HCT116 (cell line): ENCODE measurements around the gene ACOX3.

Experiments used
- EZH2 ChIP-seq: fragments of 200-600 bp; sonication (generic); IDR thresholded peaks from 2 replicates; pipeline ENCODE4 v1.6.1; 2017; ENCODE audit warnings: antibody characterized with exemption, mixed run types
- EZH2phosphoT487 ChIP-seq: fragments of 200-600 bp; IDR thresholded peaks from 2 replicates; pipeline ENCODE4 v1.6.1; 2018; ENCODE audit warnings: antibody characterized with exemption, borderline replicate concordance
- JUND ChIP-seq: IDR thresholded peaks from 2 replicates; pipeline ENCODE4 v1.6.1; 2012
- POLR2A ChIP-seq: IDR thresholded peaks from 2 replicates; pipeline ENCODE4 v1.7.0; 2011; ENCODE audit warnings: borderline replicate concordance; ENCODE audit not compliant: insufficient read depth, insufficient read length; ENCODE audit errors: extremely low read depth
- POLR2AphosphoS5 ChIP-seq: IDR thresholded peaks from 2 replicates; pipeline ENCODE4 v1.6.1; 2011; ENCODE audit warnings: mild to moderate bottlenecking, low read depth, low read length, moderate library complexity
- RAD21 ChIP-seq: IDR thresholded peaks from 2 replicates; pipeline ENCODE4 v1.6.1; 2012; ENCODE audit warnings: low read depth, mild to moderate bottlenecking
- SP1 ChIP-seq: IDR thresholded peaks from 2 replicates; pipeline ENCODE4 v1.6.1; 2012; ENCODE audit warnings: low read depth
- SRF ChIP-seq: IDR thresholded peaks from 2 replicates; pipeline ENCODE4 v1.6.1; 2012; ENCODE audit warnings: low read depth
- ZFX ChIP-seq: fragments of 450-650 bp; IDR thresholded peaks from 2 replicates; pipeline ENCODE4 v1.6.1; 2017
- TF ChIP-seq, protein P1 (sequence below), 3 experiments: fragments of 200-600 bp in 1 of 3; sonication (generic) in 1 of 3; IDR thresholded peaks in 2 of 3; conservative IDR thresholded peaks in 1 of 3; 2 replicates each; pipeline ENCODE4 v1.5.1; 2012 to 2017; ENCODE audit warnings: low read depth in 2 of 3, low read length in 2 of 3, antibody characterized with exemption in 1 of 3, borderline replicate concordance in 1 of 3, control low read depth in 1 of 3, mild to moderate bottlenecking in 1 of 3, mixed read lengths in 1 of 3, mixed run types in 1 of 3, moderate library complexity in 1 of 3; ENCODE audit not compliant: insufficient read depth in 1 of 3

DNA sequence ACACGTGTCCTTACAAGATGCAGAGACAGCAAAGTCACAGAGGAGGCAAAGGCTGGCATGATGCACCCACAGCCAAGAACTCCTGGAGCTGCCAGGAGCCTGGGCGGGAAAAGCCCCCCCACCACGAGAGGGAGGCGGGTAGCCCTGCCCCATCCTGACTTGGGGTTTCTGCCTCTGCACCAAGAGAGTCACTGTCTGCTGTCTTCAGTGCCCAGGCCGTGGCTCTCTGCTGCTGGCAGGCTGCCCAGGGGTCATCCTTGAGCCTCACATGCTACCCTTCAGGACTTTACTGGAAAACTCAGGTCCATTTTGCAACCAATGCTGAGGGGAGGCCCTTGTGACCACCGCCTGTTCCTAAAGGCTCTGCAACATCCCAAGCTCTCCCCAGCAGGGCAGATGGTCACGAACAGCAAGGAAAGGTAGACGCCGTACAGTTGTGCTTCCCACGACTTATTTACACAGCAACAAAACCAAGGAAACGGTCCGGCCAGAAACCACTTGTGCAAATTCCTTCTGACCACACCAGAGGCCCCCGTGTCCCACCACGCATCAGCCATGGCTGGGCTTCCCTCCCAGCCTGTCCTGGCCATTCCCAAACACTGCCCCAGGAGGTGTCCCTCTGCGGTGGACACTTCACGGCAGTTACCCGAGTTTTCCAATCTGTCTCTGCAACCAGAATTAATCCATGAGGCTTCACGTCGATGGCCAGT, 56.9 kb downstream of the ACOX3 start:
- TF ChIP-seq, protein P1, sequence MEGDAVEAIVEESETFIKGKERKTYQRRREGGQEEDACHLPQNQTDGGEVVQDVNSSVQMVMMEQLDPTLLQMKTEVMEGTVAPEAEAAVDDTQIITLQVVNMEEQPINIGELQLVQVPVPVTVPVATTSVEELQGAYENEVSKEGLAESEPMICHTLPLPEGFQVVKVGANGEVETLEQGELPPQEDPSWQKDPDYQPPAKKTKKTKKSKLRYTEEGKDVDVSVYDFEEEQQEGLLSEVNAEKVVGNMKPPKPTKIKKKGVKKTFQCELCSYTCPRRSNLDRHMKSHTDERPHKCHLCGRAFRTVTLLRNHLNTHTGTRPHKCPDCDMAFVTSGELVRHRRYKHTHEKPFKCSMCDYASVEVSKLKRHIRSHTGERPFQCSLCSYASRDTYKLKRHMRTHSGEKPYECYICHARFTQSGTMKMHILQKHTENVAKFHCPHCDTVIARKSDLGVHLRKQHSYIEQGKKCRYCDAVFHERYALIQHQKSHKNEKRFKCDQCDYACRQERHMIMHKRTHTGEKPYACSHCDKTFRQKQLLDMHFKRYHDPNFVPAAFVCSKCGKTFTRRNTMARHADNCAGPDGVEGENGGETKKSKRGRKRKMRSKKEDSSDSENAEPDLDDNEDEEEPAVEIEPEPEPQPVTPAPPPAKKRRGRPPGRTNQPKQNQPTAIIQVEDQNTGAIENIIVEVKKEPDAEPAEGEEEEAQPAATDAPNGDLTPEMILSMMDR (IDR thresholded peaks at IDR 0.05 in 2 of 3, conservative IDR thresholded peaks at IDR 0.05 in 1 of 3; ENCODE audit: borderline replicate concordance in 1 of 3, insufficient read depth in 1 of 3, low read depth in 2 of 3, low read length in 2 of 3) = no peak
- no peak for TF ChIP-seq RAD21
- no peak for TF ChIP-seq POLR2AphosphoS5
- TF ChIP-seq EZH2phosphoT487 = no peak
- TF ChIP-seq SP1 = no peak
- no peak for TF ChIP-seq POLR2A
- no peak for TF ChIP-seq EZH2
- no peak for TF ChIP-seq JUND
- no peak for TF ChIP-seq ZFX
- TF ChIP-seq SRF = no peak
